NT2/D1 (cell line): Measurements from ENCODE around the gene PPIE.
"Not testable (repeated sequence)": the region's sequence is repeated elsewhere in the genome, so short reads cannot be mapped to it uniquely, and the experiment has no call there.

Source experiments
- DNase-seq: peaks from one replicate; pipeline ENCODE4 v3.0.0-alpha.2; 2011; ENCODE audit warnings: low read depth, low spot score
- H3K27me3 ChIP-seq: 2 replicates; pipeline ENCODE4 v1.6.0; 2011; ENCODE audit warnings: mild to moderate bottlenecking; ENCODE audit not compliant: insufficient read length, insufficient read depth
- H3K36me3 ChIP-seq: 2 replicates; pipeline ENCODE4 v1.6.1; 2011; ENCODE audit warnings: mild to moderate bottlenecking, low read length, mixed read lengths; ENCODE audit not compliant: insufficient read depth, insufficient read length
- H3K4me1 ChIP-seq: 2 replicates; pipeline ENCODE4 v1.5.1; 2011; ENCODE audit not compliant: insufficient read depth, insufficient read length
- H3K4me3 ChIP-seq: 2 replicates; pipeline ENCODE4 v1.5.1; 2011; ENCODE audit warnings: low read depth; ENCODE audit not compliant: insufficient read length
- H3K9ac ChIP-seq: 2 replicates; pipeline ENCODE4 v1.6.0; 2011; ENCODE audit warnings: low read depth; ENCODE audit not compliant: insufficient read length
- H3K9me3 ChIP-seq: 2 replicates; pipeline ENCODE4 v1.5.1; 2011; ENCODE audit warnings: mild to moderate bottlenecking, low read length; ENCODE audit not compliant: insufficient read depth
- SUZ12 ChIP-seq: IDR thresholded peaks from 2 replicates; pipeline ENCODE4 v1.6.1; 2011; ENCODE audit not compliant: insufficient read length, insufficient read depth; ENCODE audit errors: extremely low read depth
- YY1 ChIP-seq: IDR thresholded peaks from 2 replicates; pipeline ENCODE4 v1.6.1; 2011; ENCODE audit not compliant: insufficient read length, insufficient read depth
- ZNF274 ChIP-seq: IDR thresholded peaks from 2 replicates; pipeline ENCODE4 v1.6.1; 2011; ENCODE audit warnings: mild to moderate bottlenecking, low read depth, low read length

PPIE gene

GRCh38 chr1:39795651-39796050, 57.0 kb downstream of the PPIE start:
- no peak for DNase-seq
- Histone ChIP-seq H3K9ac (no peak overlapping the region), H3K27me3 (peaks cover 21% of the 10 kb centered on the region), H3K4me3 (no peak overlapping the region), H3K36me3 (no peaks in the 10 kb centered on the region), H3K4me1 (no peaks in the 10 kb centered on the region), H3K9me3 (no peaks in the 10 kb centered on the region)
- TF ChIP-seq YY1: no peak
- TF ChIP-seq ZNF274: no peak
- no peak for TF ChIP-seq SUZ12

- not testable (repeated sequence) for H3K4me3 ChIP-seq, H3K9ac ChIP-seq
These were observed 60.4 kb downstream of the PPIE start for GRCh38 chr1:39798859-39799769.

GRCh38 chr1:39799770-39800470, 61.2 kb downstream of the PPIE start:
- H3K9me3 ChIP-seq: no peaks in the 10 kb centered on the region
- H3K4me3 ChIP-seq: no peak overlapping the region
- no peaks in the 10 kb centered on the region for H3K36me3 ChIP-seq
- no peak overlapping the region for H3K9ac ChIP-seq
- H3K27me3 ChIP-seq: peaks cover 3% of the 10 kb centered on the region
- peaks cover 3% of the 10 kb centered on the region for H3K4me1 ChIP-seq
- TF ChIP-seq SUZ12 (no peak), YY1 (no peak), ZNF274 (no peak)
- DNase-seq: peak; percentile 61

More at GRCh38 chr1:39798859-39799769, 60.4 kb downstream of the PPIE start:
- not testable (repeated sequence) for H3K4me1 ChIP-seq, H3K9me3 ChIP-seq, H3K27me3 ChIP-seq, H3K36me3 ChIP-seq
- DNase-seq: peak; percentile 27

GRCh38 chr1:39800471-39800835, 61.8 kb downstream of the PPIE start:
- Histone ChIP-seq H3K36me3 (no peaks in the 10 kb centered on the region), H3K4me1 (peaks cover 3% of the 10 kb centered on the region), H3K9me3 (peaks cover 4% of the 10 kb centered on the region; the same call in 1 of the 2 replicates), H3K4me3 (no peak overlapping the region), H3K27me3 (peaks cover 3% of the 10 kb centered on the region), H3K9ac (no peak overlapping the region)
- TF ChIP-seq SUZ12 (no peak), YY1 (no peak), ZNF274 (no peak)
- no peak for DNase-seq

GRCh38 chr1:39802496-39803260, 64.0 kb downstream of the PPIE start:
- TF ChIP-seq SUZ12 (no peak), ZNF274 (no peak), YY1 (no peak)
- H3K4me3 ChIP-seq: no peak overlapping the region
- H3K4me1 ChIP-seq: peaks cover 3% of the 10 kb centered on the region

GRCh38 chr1:39805385-39805784, 66.7 kb downstream of the PPIE start:
- no peak overlapping the region for H3K4me3 ChIP-seq
- no peaks in the 10 kb centered on the region for H3K27me3 ChIP-seq
- no peak for TF ChIP-seq YY1
- no peak for TF ChIP-seq ZNF274
- TF ChIP-seq SUZ12: no peak
- DNase-seq: no peak
- peaks cover 3% of the 10 kb centered on the region for H3K4me1 ChIP-seq
- no peaks in the 10 kb centered on the region for H3K36me3 ChIP-seq
- H3K9ac ChIP-seq: no peak overlapping the region
- peaks cover 18% of the 10 kb centered on the region; the same call in 1 of the 2 replicates for H3K9me3 ChIP-seq

More at GRCh38 chr1:39802496-39803260, 64.0 kb downstream of the PPIE start:
- Histone ChIP-seq H3K36me3 (no peaks in the 10 kb centered on the region), H3K27me3 (peaks cover 3% of the 10 kb centered on the region), H3K9ac (no peak overlapping the region), H3K9me3 (peaks cover 18% of the 10 kb centered on the region; the same call in 1 of the 2 replicates)
- DNase-seq: no peak

GRCh38 chr1:39808784-39809517, 70.3 kb downstream of the PPIE start:
- no peaks in the 10 kb centered on the region for H3K36me3 ChIP-seq
- no peak overlapping the region for H3K9ac ChIP-seq
- no peaks in the 10 kb centered on the region for H3K27me3 ChIP-seq
- peaks cover 18% of the 10 kb centered on the region; the same call in 1 of the 2 replicates for H3K9me3 ChIP-seq
- no peak for DNase-seq
- no peaks in the 10 kb centered on the region for H3K4me1 ChIP-seq
- TF ChIP-seq YY1 (no peak), ZNF274 (no peak), SUZ12 (no peak)
- no peak overlapping the region for H3K4me3 ChIP-seq
